GM18499 (cell line): ENCODE measurements around the gene DOK4.

ENCODE experiments used
- ATAC-seq: cut with Tn5 transposase; IDR thresholded peaks from one replicate; pipeline ENCODE4 v1.9.1; 2021; ENCODE audit warnings: moderate number of reproducible peaks; ENCODE audit not compliant: insufficient read depth, unreplicated experiment

DOK4 gene

GRCh38 chr16:57479205-57479975 lies 6.9 kb downstream of the DOK4 start:
- ATAC-seq: no peak

- no peak for ATAC-seq
Observed at GRCh38 chr16:57478396-57479204, 7.7 kb downstream of the DOK4 start.

GRCh38 chr16:57477531-57478202 lies 8.6 kb downstream of the DOK4 start:
- ATAC-seq: no peak

GRCh38 chr16:57476546-57477410 lies 9.5 kb downstream of the DOK4 start:
- ATAC-seq: no peak

- ATAC-seq: peak; percentile 81
Observed at GRCh38 chr16:57475711-57476339, 10.5 kb downstream of the DOK4 start.

- ATAC-seq: no peak
Observed at GRCh38 chr16:57474671-57475661, 11.3 kb downstream of the DOK4 start.

- no peak for ATAC-seq
Observed at GRCh38 chr16:57473906-57474305, 12.4 kb downstream of the DOK4 start.

- no peak for ATAC-seq
Observed at GRCh38 chr16:57473176-57473840, 13.0 kb downstream of the DOK4 start.

GRCh38 chr16:57472665-57473060 lies 13.6 kb downstream of the DOK4 start:
- ATAC-seq: no peak

- ATAC-seq: no peak
Observed at GRCh38 chr16:57471852-57472664, 14.2 kb downstream of the DOK4 start.

GRCh38 chr16:57471209-57471608 lies 15.1 kb downstream of the DOK4 start:
- ATAC-seq: no peak

GRCh38 chr16:57470711-57471110 lies 15.6 kb downstream of the DOK4 start:
- no peak for ATAC-seq

- no peak for ATAC-seq
Observed at GRCh38 chr16:57469917-57470470, 16.3 kb downstream of the DOK4 start.

- no peak for ATAC-seq
Observed at GRCh38 chr16:57469046-57469445, 17.2 kb downstream of the DOK4 start.

GRCh38 chr16:57468346-57468745 lies 17.9 kb downstream of the DOK4 start:
- ATAC-seq: no peak

GRCh38 chr16:57464523-57464922 lies 21.8 kb downstream of the DOK4 start:
- ATAC-seq: no peak

GRCh38 chr16:57462978-57463362 lies 23.3 kb downstream of the DOK4 start:
- no peak for ATAC-seq
